Stimulated activated CD4-positive, alpha-beta T cell treated with anti-CD3 and anti-CD28 coated beads, Interleukin-1b, Interleukin-23, amount 100 ng/mL, for 4 hours (primary cell): ENCODE results near the gene LIME1.

Experiments used
- DNase-seq, 2 donors: peaks; one replicate each; pipeline ENCODE4 v3.0.0-alpha.2; 2020; ENCODE audit warnings: low read depth in 2 of 2

The LIME1 gene

DNA sequence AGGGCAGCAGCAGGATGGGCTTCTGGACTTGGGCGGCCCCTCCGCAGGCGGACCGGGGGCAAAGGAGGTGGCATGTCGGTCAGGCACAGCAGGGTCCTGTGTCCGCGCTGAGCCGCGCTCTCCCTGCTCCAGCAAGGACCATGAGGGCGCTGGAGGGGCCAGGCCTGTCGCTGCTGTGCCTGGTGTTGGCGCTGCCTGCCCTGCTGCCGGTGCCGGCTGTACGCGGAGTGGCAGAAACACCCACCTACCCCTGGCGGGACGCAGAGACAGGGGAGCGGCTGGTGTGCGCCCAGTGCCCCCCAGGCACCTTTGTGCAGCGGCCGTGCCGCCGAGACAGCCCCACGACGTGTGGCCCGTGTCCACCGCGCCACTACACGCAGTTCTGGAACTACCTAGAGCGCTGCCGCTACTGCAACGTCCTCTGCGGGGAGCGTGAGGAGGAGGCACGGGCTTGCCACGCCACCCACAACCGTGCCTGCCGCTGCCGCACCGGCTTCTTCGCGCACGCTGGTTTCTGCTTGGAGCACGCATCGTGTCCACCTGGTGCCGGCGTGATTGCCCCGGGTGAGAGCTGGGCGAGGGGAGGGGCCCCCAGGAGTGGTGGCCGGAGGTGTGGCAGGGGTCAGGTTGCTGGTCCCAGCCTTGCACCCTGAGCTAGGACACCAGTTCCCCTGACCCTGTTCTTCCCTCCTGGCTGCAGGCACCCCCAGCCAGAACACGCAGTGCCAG is 39.7 kb upstream of the LIME1 start, which contains the start of gene TNFRSF6B:
Gene TNFRSF6B (plus strand): TSS at position 25 of the 729 bp plus-strand sequence. CDS start 116 bp downstream, at position 141.
- DNase-seq = no peak

DNA sequence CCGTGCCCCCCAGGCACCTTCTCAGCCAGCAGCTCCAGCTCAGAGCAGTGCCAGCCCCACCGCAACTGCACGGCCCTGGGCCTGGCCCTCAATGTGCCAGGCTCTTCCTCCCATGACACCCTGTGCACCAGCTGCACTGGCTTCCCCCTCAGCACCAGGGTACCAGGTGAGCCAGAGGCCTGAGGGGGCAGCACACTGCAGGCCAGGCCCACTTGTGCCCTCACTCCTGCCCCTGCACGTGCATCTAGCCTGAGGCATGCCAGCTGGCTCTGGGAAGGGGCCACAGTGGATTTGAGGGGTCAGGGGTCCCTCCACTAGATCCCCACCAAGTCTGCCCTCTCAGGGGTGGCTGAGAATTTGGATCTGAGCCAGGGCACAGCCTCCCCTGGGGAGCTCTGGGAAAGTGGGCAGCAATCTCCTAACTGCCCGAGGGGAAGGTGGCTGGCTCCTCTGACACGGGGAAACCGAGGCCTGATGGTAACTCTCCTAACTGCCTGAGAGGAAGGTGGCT is 39.1 kb upstream of the LIME1 start:
- DNase-seq = no peak

DNA sequence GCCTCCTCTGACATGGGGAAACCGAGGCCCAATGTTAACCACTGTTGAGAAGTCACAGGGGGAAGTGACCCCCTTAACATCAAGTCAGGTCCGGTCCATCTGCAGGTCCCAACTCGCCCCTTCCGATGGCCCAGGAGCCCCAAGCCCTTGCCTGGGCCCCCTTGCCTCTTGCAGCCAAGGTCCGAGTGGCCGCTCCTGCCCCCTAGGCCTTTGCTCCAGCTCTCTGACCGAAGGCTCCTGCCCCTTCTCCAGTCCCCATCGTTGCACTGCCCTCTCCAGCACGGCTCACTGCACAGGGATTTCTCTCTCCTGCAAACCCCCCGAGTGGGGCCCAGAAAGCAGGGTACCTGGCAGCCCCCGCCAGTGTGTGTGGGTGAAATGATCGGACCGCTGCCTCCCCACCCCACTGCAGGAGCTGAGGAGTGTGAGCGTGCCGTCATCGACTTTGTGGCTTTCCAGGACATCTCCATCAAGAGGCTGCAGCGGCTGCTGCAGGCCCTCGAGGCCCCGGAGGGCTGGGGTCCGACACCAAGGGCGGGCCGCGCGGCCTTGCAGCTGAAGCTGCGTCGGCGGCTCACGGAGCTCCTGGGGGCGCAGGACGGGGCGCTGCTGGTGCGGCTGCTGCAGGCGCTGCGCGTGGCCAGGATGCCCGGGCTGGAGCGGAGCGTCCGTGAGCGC is 38.5 kb upstream of the LIME1 start:
- no peak for DNase-seq

DNA sequence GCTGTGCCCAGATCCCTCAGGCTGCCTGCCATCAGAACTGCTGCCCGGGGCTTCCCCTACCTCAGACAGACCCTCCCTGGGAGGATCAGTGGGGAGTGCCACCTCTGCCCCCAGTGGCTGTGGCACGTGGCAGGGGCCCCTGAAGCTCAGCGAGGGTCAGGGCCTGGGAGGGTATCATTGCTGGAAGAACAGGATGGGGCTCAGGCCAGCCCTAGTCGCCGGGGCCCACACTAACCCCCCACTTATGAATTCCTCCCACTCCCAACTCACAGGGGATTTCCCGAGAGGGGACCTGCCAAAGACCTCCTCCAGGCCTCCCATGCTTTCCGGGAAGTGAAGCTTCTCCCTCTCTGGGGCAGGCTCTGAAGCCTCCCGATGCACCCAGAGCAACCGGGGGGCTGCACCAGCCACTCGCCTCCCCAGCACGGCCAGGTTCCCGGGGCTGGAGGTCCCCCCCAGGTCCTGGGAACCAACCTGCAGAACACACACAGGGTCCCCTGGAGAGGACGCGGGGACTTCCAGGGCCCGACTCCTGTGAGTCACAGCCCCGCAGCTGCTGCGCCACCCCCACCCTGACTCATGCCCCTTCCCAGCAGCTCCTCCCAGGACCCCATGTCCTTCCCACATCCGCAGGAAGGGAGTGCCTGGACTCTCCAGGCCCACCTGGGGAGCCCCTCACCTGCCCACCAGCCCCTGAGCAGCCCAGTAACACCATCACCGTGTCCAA is 37.6 kb upstream of the LIME1 start:
- DNase-seq = peak in 1 of 2 donors; percentile 62

- DNase-seq = no peak
Measured at GRCh38 chr20:63699466-63700198, 36.8 kb upstream of the LIME1 start.

DNA sequence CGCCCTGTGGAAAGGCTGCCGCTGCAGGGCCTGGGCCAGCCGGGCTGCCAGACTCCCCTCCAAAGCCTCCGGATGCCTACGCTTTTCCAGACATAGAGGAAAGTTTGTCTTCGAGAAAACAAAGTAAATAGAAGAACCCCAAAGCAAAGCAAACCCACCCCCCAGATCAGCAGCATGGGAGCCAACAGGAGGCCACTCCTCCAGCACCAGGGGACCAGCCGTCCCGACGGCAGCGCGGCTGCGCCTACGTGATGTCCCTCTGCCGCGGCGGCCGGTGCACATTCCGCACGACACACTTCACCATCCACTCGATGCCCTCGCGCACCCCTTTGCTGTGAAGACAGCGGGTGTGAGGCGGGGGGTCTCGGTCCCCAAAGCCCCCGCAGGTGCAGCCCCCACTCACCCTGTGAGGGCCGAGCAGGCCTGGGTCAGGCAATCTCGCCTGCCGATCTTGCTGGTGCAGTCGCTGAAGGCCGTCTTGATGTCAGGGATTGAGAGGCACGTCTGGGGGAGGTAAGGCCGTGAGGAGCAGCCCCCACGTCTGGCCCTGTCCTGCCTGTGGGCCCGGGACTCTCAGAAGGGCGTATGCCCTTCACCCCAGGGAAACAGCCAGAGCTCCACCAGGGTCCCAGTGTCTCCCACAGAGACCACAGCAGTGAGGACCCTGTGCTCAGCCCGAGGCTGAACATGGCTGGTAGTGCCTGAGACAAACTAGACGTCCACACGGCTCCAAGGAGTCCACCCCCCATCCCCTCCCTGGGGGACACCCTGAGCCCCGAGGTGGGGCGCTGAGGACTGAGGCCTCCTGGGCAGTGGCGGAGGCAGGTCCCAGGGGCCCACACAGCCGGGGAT is 36.0 kb upstream of the LIME1 start:
- DNase-seq = no peak

DNA sequence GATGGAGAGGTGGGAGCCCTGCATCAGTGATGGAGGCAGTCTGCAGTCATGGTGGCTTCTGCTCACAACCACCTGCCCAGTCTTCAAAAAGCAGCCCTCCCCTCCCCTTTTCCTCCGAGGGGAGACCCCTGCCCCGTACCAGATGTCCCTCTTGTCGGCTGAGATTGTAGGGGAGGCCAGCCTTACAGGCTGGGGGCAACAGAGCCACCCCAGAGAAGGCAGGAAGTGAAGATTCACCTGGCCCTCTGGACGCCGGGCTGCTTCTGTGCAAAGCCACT is 35.5 kb upstream of the LIME1 start:
- no peak for DNase-seq

DNA sequence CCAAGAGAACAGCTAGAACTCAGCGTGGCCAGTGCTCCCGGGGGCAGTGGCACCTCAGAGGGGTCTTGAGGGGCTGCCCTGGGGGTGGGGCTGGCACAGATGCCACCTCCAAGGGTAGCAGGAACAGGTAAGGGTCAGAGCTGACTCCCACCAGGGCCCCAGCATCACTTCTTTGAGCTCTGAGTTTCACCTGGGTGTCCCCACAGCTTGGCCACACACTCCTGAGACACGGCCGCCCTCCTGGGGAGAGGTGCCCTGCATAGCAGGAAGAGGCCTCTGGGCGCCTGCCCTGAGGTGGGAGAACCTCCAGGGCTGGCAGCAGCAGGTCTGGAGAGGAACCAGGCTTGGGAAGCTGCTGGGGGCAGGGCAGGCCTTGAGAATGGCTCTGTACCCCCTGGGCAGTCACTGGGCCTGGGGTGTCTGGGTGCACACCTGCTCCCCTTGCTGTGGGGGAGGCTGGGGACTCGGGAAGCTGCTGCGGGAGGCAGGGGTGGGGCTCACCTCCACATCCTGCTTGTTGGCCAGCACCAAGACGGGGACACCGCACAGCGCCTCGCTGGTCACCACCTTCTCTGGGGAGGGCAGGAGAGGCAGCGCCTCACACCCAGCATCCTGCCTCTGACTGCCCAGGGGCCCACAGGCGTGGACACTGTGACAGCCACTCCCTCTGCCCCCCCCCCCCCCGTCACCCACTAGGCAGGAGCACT is 35.0 kb upstream of the LIME1 start:
- no peak for DNase-seq

GRCh38 chr20:63702036-63702665 is 34.3 kb upstream of the LIME1 start:
- DNase-seq = no peak

GRCh38 chr20:63702751-63703470 is 33.6 kb upstream of the LIME1 start:
- no peak for DNase-seq

GRCh38 chr20:63703471-63703975 is 32.9 kb upstream of the LIME1 start:
- DNase-seq = no peak

DNA sequence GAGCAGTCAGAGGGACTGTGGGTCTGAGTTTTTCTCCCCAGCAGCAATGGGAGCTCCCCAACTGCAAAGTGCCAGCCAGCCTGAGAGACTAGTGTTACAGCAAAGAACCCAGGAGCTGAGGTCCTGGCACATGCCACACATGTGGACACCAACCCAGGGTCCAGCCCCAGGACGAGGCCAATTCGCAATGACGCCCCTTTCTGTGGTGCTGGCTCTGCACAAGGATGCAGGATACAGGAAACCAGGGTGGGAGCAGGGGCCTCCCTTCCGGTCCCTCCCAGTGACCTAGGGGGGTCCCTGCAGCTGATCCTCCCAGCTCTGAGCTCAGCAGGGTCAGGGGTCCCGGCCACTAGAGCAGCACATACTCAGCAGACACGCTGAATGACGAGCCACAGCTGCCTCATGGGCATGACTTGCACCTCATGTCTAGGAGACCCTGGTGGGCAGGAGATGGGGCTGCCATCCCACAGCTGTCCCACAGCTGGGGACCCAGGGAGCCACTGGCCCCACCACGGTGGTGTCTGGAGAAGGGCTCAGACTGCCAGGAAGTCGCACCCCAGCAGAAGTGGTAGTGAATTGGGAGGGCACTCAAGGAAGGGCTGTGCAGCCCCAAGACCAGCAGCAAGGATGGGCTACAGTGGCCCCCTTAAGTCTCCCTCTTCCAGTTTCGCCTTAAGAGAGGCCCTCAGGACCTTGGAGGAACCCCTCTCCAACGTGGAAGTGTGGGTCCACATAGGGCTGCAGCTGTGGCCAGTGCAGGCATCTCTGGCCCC is 32.3 kb upstream of the LIME1 start:
- no peak for DNase-seq

DNA sequence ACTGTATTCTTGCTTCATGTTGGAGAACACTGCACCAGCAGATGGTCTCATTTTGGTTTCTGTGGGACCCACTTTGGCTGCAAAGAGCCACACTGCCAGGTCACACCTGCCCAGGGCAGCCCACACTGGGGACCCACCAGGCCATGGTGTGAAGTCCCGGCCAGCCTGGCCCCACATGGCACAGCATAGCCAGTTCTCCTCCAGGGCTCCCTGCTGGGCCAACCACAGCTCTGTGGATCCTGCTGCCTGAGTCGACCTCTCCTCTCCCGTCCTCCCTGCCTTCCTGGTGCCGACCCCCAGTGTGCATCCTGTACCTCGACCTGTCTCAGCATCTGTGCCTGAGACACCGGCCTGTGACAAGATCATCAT is 31.7 kb upstream of the LIME1 start:
- no peak for DNase-seq

- DNase-seq = no peak
Measured at GRCh38 chr20:63705232-63706026, 31.0 kb upstream of the LIME1 start.

GRCh38 chr20:63706027-63706695 is 30.3 kb upstream of the LIME1 start:
- no peak for DNase-seq

DNA sequence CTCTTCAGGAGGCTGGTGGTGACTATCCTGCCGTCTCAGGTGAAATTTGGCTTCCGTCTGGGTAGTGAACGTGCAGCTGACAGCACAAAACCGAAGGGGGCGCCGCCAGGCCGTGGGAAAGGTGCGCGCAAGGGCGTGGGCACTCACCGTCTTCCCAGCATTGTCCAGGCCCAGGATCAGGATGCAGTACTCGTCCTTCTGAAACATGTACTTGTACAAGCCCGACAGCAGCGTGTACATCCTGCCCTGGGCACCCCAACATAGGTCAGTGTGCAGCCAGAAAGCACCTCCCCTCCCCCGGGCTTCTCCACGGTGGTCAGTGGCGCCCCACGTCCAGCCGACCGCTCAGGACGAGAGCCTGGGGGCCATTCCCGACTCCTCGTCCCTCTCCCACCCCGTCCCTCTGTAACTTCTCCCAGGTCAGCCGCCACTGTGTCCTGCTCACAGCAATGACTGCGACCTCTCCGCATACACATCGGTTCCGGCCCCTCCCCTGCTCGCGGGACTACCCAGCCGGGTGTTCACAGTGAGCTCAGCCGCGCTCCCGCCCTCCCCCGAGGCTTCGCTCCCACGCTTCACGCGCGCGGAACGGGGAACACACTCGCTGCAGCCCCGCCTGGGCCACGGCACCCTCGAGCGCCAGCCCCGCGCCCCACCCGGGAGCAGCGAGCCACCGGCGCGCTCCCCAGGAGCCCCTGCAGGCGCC is 29.5 kb upstream of the LIME1 start:
- peak; percentile 49 to 57 for DNase-seq
